Anterior cingulate cortex (tissue), 58 donors: ENCODE results near the gene TRAPPC2L.

Experiments
- DNase-seq, 58 donors: peaks; one replicate each; lab custom pipeline; 2025; lab: John Stamatoyannopoulos, UW

TRAPPC2L gene

GRCh38 chr16:88855736-88856121 is 1.2 kb upstream of the TRAPPC2L start:
- no peak for DNase-seq

GRCh38 chr16:88856122-88856827 is 652 bp upstream of the TRAPPC2L start:
- peak in 6 of 58 donors; percentile 24 to 44 (median 40) for DNase-seq

DNA sequence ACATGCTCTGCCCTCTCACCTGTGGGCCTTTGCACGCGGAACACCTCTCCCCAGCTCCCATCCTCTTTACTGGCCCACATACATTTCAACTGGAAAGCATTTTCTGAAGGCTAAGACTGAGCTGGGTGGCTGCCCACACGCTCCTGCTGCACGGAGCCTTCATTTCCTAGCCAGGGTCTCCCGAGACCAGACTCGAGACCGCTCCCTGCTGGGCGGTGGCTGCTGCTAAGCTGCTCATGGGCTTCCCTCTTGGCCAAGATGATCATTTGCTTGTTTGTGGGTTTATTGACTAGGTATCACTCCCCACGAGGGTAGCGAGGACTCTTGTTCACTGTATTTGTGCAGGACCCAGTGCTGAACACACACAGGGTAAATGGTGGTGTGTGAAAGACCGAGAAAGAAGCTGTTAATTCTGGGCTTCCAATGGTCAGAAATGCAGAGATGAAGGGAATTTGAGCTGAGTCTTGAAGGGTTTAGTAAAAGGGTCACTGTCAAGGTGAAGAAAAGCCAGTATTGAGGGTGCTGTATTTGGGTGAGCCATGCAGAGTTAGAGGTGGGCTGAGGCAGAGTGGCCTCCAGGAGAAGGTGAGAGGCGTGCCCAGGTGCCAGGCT is 907 bp downstream of the TRAPPC2L start:
- DNase-seq, result peak in 55 of 58 donors; percentile 4 to 85 (median 63)

GRCh38 chr16:88859381-88860091 is 2.6 kb downstream of the TRAPPC2L start:
- no peak for DNase-seq

GRCh38 chr16:88861359-88861758 is 4.4 kb downstream of the TRAPPC2L start:
- no peak for DNase-seq

DNA sequence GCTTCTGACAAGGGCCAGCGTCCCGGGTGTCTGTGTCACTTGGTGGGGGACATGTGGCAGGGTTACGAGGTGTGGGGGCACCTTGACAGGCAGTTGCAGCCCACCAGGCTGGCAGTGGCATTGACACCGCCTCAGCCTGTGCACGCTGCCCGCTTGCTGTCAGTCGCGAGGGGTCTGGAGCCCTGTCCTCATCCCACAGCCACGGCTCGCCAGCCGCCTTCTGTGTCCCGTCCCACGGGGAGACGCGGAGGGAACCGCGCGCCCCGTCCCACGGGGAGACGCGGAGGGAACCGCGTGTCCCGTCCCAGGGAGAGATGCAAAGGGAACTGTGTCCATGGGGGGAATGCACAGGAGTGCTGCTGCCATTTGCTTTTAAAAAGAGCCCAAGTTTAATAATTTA is 6.0 kb downstream of the TRAPPC2L start:
- DNase-seq, result no peak

- no peak for DNase-seq
Measured at GRCh38 chr16:88863426-88863825, 6.5 kb downstream of the TRAPPC2L start.

DNA sequence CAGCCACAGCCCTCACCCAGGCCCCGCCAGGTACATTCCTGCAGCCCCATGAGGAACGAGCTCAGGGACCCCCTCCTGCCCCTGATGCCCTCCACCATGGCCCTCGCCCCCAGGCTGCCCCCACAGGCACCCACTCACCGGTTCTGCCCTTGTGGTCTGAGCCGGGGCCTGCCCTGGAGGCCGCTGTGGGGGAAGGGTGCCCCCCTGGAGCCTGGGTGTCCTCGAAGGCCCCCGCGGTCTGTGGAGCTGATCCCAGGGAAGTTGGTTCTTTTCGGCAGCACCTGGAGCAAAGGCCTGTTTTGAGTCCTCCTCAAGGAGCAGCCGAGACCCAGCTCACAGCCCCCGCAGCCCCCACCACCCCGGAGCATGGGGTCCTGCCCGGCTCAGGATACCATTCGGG is 7.2 kb downstream of the TRAPPC2L start:
- DNase-seq, result no peak

DNA sequence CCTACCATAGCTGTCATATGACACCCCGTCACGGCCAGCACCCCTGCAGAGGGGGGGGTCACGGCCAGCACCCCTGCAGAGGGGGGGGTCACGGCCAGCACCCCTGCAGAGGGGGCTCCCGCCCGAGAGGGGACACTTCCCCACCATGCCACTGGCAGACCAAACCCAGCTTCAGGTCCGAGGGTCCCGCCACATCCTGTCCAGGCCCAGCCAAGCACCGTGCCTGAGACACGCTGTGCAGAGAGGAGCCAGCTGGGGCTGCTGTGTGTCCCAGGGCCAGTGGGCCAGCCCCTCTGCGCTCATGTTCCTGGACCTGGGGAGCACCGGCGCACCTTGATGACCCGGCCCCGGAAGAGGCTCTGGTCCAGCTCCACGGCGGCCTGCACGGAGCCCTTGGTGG is 7.6 kb downstream of the TRAPPC2L start:
- no peak for DNase-seq

DNA sequence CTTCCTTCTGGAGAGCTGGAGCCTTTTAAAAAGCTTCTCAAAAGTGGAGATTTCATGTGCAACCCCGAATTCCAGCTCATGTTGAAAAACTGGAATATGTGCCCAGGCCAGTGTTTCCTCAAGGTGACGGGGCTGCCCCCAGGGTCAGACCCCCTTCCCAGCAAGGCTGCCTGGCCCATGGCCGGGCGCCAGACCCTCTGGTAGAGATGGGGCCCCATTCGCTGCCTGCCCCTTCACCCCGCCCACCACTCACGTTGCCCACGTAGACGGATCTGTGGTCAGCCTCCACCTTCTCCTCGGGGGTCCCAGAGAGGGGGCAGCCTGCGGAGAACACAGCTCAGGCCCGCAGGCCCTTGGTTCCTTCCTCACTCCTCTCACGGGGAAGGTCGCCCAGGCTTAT is 8.4 kb downstream of the TRAPPC2L start:
- DNase-seq, result no peak

DNA sequence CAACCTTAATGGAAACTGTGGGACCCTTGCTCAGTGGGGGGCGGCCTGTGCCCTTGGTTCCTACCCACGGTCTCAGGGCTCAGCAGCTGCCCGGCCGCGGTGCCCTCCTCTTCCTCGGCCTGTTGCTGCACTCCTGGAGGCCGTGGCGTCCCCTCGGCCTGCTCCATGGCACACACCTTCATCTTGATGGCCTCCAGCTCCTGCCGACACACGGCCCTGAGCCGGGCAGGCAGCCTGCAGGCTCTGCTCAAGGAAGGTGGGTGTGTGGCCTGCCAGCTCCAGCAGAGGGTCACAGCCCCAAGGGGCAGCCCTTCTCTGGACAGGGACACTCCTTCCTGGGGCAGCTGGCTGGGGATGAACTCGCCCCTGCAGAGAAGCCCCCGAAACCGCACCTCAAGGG is 8.8 kb downstream of the TRAPPC2L start:
- no peak for DNase-seq

- no peak for DNase-seq
Measured at GRCh38 chr16:88866151-88866920, 9.4 kb downstream of the TRAPPC2L start, which contains the start of gene PABPN1L. TSS of gene PABPN1L (minus strand) at chr16:88866660. CDS start at chr16:88866606, 54 bp downstream.

- no peak for DNase-seq
Measured at GRCh38 chr16:88867581-88868246, 10.8 kb downstream of the TRAPPC2L start.

GRCh38 chr16:88868974-88869672 is 12.2 kb downstream of the TRAPPC2L start:
- no peak for DNase-seq

GRCh38 chr16:88869673-88869980 is 12.7 kb downstream of the TRAPPC2L start:
- DNase-seq, result no peak

DNA sequence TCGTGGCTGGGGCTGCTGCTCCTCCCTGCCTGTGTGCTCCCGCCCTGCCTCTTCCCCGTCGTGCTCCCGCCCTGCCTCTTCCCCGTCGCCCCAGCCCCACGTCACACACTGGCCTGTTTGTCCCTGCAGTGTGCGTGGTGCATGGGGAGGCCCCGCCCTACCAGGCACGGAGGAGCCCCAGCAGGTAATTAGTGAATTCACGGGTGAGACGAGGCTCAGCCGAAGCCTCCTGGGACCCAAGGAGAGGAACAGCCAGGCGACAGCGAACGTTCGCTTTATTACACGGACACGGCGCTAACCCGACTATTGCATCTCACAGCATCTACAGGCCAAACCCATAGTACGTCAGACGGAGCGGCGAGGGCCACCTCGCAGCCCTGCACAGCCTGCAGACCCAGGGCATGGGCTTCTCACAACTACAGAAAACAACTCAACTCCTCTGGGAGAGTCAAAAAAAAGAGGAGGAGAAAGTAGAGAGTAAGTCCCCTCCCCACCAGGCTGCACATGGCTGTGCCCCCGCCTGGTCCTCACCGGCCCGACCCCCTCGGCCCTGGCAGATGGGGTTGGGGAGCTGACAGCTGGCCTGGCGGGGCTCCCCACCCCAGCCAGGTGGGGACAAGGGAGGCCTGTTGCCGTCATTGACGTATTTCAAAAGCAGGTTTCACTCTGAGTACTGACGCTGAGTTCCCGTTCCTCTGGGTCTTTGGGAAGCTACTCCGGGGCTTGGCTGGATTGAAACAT is 13.9 kb downstream of the TRAPPC2L start:
- no peak for DNase-seq

- no peak for DNase-seq
Measured at GRCh38 chr16:88871349-88871702, 14.4 kb downstream of the TRAPPC2L start.

DNA sequence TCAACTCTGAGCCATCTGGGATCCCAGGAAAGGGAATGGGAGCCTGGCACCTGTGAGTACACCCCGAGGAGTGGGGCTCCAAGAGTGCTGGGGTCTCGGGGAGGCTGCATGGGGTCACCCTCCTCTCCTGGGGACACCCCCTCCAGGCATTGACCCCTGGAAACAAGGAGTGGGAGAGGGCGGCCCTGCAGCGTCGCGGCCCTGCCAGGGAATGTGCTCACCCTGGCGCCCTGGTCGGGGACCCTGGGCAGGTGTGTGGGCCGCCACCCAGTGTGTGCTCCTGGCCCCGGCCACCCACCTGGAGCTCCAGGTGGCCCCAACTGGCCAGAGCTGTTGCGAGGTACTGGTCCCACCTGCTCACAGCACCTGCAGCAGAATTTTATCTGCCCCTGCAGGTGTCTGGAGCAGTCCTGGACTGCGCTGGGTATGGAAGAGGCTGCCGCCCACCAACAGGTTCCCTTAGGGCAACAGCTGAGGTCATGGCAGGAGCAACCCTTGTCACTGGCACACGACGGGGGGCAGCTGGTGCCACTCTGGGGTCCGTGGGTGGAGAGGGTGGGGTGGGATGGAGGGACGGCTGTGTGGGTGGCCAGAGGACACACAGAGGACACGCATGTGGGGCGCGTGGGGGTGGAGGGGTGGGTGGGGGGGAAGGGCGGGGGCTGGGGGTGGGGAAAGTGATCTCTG is 14.9 kb downstream of the TRAPPC2L start:
- no peak for DNase-seq
